ENCODE results near the gene VHLL.

VHLL gene

GRCh38 chr1:156289857-156290256, 9.2 kb downstream of the VHLL start:
- no peak for DNase-seq

GRCh38 chr1:156286061-156286460, 13.0 kb downstream of the VHLL start:
- DNase-seq, result no peak

GRCh38 chr1:156285437-156285836, 13.7 kb downstream of the VHLL start:
- DNase-seq, result no peak

GRCh38 chr1:156284757-156285156, 14.3 kb downstream of the VHLL start:
- DNase-seq, result no peak

GRCh38 chr1:156284112-156284511, 15.0 kb downstream of the VHLL start, which contains the start of gene TMEM79:
Gene TMEM79 (plus strand): TSS chr1:156284325. CDS start chr1:156285227, 902 bp downstream.
- no peak for DNase-seq

GRCh38 chr1:156283521-156283920, 15.6 kb downstream of the VHLL start:
- no peak for DNase-seq

- DNase-seq, result peak; percentile 96
Measured at GRCh38 chr1:156282479-156283222, 16.5 kb downstream of the VHLL start, which contains the start of gene SMG5. Gene SMG5 (minus strand): TSS chr1:156282825. CDS start chr1:156282680, 145 bp downstream.

GRCh38 chr1:156281693-156282478, 17.2 kb downstream of the VHLL start:
- DNase-seq, result peak; percentile 19

- DNase-seq, result peak; percentile 9
Measured at GRCh38 chr1:156281281-156281680, 17.8 kb downstream of the VHLL start.

GRCh38 chr1:156279837-156280236, 19.3 kb downstream of the VHLL start:
- DNase-seq, result no peak

GRCh38 chr1:156276966-156277381, 22.1 kb downstream of the VHLL start:
- no peak for DNase-seq

GRCh38 chr1:156276532-156276931, 22.6 kb downstream of the VHLL start:
- no peak for DNase-seq

- no peak for DNase-seq
Measured at GRCh38 chr1:156270314-156270713, 28.8 kb downstream of the VHLL start.

- DNase-seq, result no peak
Measured at GRCh38 chr1:156268336-156268735, 30.8 kb downstream of the VHLL start.

GRCh38 chr1:156266051-156266450, 33.1 kb downstream of the VHLL start:
- DNase-seq, result no peak

GRCh38 chr1:156263288-156263655, 35.8 kb downstream of the VHLL start:
- no peak for DNase-seq

- DNase-seq, result no peak
Measured at GRCh38 chr1:156262461-156263287, 36.4 kb downstream of the VHLL start.

- no peak for DNase-seq
Measured at GRCh38 chr1:156260896-156261295, 38.2 kb downstream of the VHLL start.

GRCh38 chr1:156259805-156260204, 39.3 kb downstream of the VHLL start:
- no peak for DNase-seq

GRCh38 chr1:156258859-156259258, 40.2 kb downstream of the VHLL start:
- DNase-seq, result no peak

GRCh38 chr1:156257711-156258110, 41.4 kb downstream of the VHLL start:
- DNase-seq, result no peak

- no peak for DNase-seq
Measured at GRCh38 chr1:156253634-156254033, 45.5 kb downstream of the VHLL start.

- DNase-seq, result no peak
Measured at GRCh38 chr1:156251527-156251926, 47.6 kb downstream of the VHLL start.
